ENCODE results near the gene EDIL3. TPM values are rescaled to one million over a fixed set of nuclear protein-coding genes. Genes with fewer than 3 reads are reported as not detected.

EDIL3 gene
- 15.2 TPM for total RNA-seq

GRCh38 chr5:84384604-84385575, at the start of gene EDIL3:
TSS of gene EDIL3 (minus strand) at chr5:84384880. CDS start at chr5:84384374, 506 bp downstream.
- peak within 1 kb of the TSS; percentile 64 to 66 for H3K4me3 ChIP-seq
- peak within 1 kb of the TSS; percentile 74 for H3K27ac ChIP-seq
- TF ChIP-seq POLR2A (IDR thresholded peaks at IDR 0.05) (no peak), POLR2AphosphoS5 (IDR thresholded peaks at IDR 0.05; ENCODE audit: insufficient read depth in 1 of 2, low read depth in 1 of 2) (no peak), CTCF (IDR thresholded peaks at IDR 0.05) (no peak)
- no peaks in the 10 kb centered on the region for H3K27me3 ChIP-seq
- peaks cover 24% of the 10 kb centered on the region for H3K4me1 ChIP-seq
- intact Hi-C loops (cut with DNase I): no loop called here
- H3K9me3 ChIP-seq: no peaks in the 10 kb centered on the region
- no peaks in the 10 kb centered on the region for H3K36me3 ChIP-seq
- no peak for DNase-seq (ENCODE audit: extremely low spot score in 2 of 2)

DNA sequence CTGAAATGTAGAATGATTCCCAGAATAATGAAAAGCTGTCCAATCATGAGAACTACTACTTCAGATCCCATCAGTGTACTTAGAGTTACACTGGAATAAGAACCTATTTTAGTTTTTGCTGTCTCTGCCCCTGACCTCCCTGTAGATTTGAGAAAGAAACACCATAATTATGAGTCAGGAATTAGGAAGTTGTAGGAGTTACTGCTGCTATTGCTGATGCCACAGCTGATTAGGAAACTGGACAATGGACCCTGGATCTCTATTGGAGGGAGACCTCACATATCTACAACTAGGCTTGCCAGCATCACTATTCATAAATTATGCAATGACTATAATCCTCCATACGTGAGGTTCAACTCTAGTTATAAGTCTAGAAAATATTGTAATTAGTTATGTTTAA, 48.8 kb upstream of the EDIL3 start:
- TF ChIP-seq CTCF (IDR thresholded peaks at IDR 0.05): no peak
- no peak for TF ChIP-seq POLR2A (IDR thresholded peaks at IDR 0.05)
- no peak for TF ChIP-seq POLR2AphosphoS5 (IDR thresholded peaks at IDR 0.05; ENCODE audit: insufficient read depth in 1 of 2, low read depth in 1 of 2)
- no peaks in the 10 kb centered on the region for H3K4me1 ChIP-seq
- H3K9me3 ChIP-seq: no peaks in the 10 kb centered on the region
- no peak for DNase-seq (ENCODE audit: extremely low spot score in 2 of 2)
- no peaks in the 10 kb centered on the region for H3K36me3 ChIP-seq
- H3K4me3 ChIP-seq: no peak overlapping the region
- no peak overlapping the region for H3K27ac ChIP-seq
- H3K27me3 ChIP-seq: no peaks in the 10 kb centered on the region
- intact Hi-C loops (cut with DNase I): no loop called here

- intact Hi-C loops (cut with DNase I): no loop called here
- DNase-seq (ENCODE audit: extremely low spot score in 2 of 2): no peak
- Histone ChIP-seq H3K27me3 (no peaks in the 10 kb centered on the region), H3K36me3 (no peaks in the 10 kb centered on the region), H3K27ac (no peak overlapping the region), H3K4me1 (no peaks in the 10 kb centered on the region), H3K4me3 (no peak overlapping the region), H3K9me3 (no peaks in the 10 kb centered on the region)
- TF ChIP-seq POLR2A (IDR thresholded peaks at IDR 0.05) (no peak), CTCF (IDR thresholded peaks at IDR 0.05) (no peak), POLR2AphosphoS5 (IDR thresholded peaks at IDR 0.05; ENCODE audit: insufficient read depth in 1 of 2, low read depth in 1 of 2) (no peak)
Measured at GRCh38 chr5:84430863-84431663, 46.4 kb upstream of the EDIL3 start.

DNA sequence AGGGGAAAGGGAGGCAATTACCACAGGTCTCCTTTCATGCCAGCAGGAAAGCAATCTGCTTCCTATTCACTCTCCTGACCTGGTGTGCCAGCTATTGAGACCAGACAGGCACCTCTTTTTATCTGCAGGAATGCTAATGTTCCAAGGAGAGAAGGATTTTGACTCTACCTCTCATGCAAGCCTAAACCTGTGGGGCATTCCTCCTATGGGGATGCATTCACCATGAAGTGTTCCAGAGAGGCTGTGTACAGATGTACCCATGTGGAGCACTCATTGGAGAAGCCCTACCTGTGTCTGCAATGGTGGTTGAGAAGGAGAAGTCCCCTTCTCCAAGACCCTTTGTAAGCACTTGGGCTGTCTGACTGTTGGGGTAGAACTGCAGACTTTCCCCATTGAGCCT, 45.4 kb upstream of the EDIL3 start:
- Histone ChIP-seq H3K27me3 (no peaks in the 10 kb centered on the region), H3K4me1 (no peaks in the 10 kb centered on the region), H3K9me3 (no peaks in the 10 kb centered on the region), H3K36me3 (no peaks in the 10 kb centered on the region), H3K4me3 (no peak overlapping the region), H3K27ac (no peak overlapping the region)
- TF ChIP-seq CTCF (IDR thresholded peaks at IDR 0.05) (no peak), POLR2AphosphoS5 (IDR thresholded peaks at IDR 0.05; ENCODE audit: insufficient read depth in 1 of 2, low read depth in 1 of 2) (no peak), POLR2A (IDR thresholded peaks at IDR 0.05) (no peak)
- DNase-seq (ENCODE audit: extremely low spot score in 2 of 2): no peak
- intact Hi-C loops (cut with DNase I): no loop called here
